ENCODE results near the gene MAML3.

Gene MAML3

DNA sequence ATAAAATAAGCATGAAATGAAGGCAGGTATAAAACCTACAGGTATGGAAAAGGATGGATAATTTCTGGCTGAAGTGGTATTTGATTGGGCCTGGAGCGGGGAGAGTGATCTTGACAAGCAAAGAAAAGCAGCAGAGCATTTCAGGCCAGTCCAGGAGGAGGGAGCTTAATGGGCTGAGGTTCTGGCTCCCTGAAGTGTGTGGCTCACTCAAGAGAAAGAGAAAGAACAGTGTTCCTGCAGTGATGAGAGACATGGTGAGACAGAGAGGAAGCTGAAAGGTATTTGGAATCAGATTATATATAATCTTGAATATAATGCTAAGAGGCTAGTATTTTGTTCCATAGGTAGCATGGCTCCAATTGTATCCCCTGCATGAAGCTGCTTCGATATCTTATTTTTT lies 334.9 kb downstream of the MAML3 start:
- no peak overlapping the region for H3K27ac ChIP-seq
- TF ChIP-seq, protein P1, sequence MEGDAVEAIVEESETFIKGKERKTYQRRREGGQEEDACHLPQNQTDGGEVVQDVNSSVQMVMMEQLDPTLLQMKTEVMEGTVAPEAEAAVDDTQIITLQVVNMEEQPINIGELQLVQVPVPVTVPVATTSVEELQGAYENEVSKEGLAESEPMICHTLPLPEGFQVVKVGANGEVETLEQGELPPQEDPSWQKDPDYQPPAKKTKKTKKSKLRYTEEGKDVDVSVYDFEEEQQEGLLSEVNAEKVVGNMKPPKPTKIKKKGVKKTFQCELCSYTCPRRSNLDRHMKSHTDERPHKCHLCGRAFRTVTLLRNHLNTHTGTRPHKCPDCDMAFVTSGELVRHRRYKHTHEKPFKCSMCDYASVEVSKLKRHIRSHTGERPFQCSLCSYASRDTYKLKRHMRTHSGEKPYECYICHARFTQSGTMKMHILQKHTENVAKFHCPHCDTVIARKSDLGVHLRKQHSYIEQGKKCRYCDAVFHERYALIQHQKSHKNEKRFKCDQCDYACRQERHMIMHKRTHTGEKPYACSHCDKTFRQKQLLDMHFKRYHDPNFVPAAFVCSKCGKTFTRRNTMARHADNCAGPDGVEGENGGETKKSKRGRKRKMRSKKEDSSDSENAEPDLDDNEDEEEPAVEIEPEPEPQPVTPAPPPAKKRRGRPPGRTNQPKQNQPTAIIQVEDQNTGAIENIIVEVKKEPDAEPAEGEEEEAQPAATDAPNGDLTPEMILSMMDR (conservative IDR thresholded peaks at IDR 0.05), result no peak

DNA sequence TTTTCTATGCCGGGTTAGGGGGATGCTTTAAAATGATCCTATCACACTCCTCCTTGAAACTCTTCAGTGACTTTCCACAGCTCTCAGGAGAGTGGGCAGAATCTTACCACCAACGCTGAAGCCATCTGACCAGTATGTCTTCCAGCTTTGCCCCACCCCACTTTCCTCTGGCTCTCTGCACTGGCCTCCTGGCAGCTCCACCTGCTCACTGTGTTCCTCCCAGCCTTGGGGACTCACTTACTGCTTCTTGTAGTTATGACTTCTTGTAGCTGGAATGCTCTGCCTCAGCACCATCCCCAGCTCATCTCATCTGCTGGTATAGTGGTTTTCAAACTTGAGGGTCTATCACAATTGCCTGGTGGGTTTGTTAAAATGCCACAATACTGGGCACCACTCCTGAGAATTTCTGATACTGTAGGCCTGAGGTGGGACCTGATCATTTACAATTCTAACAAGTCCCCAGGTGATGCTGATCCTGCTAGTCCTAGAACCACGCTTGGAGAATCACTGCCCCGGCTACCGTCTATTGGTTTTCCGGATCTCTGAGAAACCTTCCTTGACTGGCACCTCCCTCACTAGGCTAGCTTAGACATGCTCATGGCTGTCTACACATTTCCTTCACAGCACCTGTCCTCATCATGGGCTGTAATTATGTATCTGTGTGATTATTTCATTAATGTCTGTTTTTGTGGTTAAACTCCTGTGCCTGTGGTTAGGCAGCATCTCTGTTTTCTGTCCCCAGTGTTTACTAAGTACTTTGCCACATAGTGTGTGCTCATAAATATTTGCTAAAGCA lies 336.1 kb downstream of the MAML3 start:
- H3K27ac ChIP-seq, result no peak overlapping the region
- TF ChIP-seq, protein P1 (conservative IDR thresholded peaks at IDR 0.05), result no peak

DNA sequence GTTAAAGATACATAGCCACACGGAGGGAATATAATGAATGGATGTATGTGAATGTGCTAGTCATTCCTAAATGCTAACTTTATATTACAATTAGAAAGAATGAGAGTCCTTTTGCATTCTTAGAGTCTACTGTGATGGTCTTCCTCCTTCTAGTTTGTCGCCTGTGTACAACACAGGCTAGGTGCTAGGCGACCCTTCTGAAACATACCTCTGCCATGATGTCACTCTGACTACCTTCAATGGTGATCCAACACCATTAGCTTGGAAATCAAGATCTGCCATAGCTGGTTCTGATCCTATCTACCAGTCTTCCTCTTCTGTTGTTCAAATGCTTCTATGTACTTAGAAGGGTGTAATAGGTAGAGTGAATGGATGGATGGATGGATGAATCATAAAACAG lies 337.1 kb downstream of the MAML3 start:
- TF ChIP-seq, protein P1 (conservative IDR thresholded peaks at IDR 0.05), result no peak
- H3K27ac ChIP-seq, result no peak overlapping the region

DNA sequence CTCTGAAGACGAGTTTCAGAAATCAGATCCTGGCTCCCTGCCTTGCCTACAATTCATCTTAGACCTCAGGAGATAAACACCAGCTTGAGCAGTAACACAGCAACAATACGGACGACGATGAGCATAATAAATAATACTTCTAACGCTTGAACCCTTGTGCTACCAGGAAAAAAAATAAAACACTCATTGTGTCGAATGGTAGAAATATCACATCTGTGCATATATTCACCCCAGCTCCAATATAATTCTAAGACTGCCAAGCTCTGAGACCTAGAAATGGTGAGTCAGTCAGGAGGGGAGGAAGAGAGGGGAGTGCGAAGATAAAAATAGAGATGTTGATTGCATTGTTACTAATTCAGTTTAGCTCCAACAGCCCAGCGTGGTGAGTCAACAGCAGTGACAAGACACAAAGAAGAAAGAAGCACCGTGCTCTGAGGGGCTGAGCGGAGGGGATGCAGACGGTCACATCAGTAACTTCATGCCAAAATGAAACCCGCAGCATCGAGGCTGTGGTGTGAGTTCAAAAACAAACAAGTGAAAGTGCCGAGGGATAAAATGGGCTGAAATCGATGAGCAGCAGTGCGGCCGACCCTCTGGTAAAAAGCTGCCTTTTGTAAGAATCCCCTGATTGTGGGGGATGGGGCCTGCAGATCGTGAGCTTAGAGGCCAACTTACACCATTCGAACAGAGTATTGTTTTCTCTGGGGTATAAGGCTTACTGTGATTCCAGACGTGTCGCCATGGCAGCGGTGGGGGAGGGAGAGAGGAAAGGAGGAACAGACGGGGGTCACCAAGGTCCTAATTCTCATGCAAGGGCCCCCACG lies 338.0 kb downstream of the MAML3 start:
- TF ChIP-seq, protein P1 (conservative IDR thresholded peaks at IDR 0.05), result no peak
- H3K27ac ChIP-seq, result no peak overlapping the region

DNA sequence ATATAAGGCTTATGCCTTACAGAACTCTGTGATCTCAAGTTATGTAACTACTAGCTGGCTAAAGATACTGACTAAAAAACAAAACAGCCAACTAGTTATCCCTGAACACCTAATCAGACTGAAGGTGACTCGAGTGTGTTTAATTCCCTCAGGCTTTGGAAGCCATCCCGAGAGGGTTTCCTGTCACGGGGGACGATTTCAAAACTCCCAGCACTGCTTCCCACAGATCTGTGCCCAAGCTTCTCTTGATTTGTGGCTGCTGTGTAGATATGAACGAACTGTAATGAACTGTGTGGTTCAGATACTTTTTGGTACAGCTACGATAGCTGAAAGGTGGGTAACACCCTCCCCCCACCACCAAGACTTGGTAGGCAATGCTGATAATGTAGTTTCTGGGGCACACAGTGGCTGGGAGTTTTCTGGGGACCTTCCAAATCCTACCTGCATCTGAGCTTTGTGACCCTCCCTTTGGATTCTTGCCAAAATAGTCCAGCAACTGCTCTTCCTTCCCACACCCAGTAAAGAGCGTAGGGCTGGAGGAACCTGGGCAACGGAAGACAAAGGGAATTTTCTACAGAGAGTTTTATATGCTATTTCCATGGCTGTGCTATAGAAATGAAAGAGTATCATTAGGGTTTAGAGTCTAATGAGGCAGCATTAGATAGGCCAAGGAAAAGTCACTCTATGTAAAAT lies 339.5 kb downstream of the MAML3 start:
- TF ChIP-seq, protein P1 (conservative IDR thresholded peaks at IDR 0.05), result no peak
- peak overlapping the region; percentile 24; the same call in 1 of the 2 replicates for H3K27ac ChIP-seq

DNA sequence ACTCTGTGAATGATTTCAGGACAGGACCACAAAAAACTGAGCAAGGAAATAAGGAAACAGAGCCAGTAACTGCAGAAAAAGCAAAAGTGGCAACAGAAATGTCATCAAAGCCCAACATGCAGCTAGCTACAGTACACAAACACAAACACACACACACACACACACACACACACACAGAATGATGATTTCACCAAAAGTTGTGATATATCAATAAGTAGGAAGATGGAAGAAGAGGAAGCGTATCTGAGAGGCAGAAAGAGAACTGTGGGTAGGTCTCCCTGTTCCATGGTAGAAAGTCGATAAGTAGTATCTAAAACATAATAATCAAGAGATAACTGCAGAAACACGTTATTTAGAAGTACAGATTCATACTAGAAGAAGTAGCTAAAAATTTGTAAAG lies 340.1 kb downstream of the MAML3 start:
- TF ChIP-seq, protein P1 (conservative IDR thresholded peaks at IDR 0.05), result no peak
- H3K27ac ChIP-seq, result no peak overlapping the region

DNA sequence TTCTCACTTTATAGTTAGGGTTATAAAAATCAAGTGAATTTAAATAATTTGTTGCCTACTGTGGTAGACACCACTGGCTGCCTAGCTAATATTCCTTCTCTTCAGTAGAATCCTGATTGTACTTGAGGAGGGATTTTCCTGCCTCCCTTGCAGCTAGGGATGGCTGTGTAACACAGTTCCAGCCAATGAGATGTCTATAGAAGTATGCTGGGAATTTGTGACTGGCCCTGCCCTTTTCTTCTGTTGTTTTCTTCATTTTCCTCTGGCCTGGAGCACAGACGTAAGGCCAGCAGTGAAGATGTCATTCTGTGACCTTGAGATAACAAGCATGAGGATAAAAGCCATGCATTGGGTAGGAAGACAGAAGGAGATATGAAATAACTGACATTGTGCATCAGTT lies 343.3 kb downstream of the MAML3 start:
- TF ChIP-seq, protein P1 (conservative IDR thresholded peaks at IDR 0.05), result no peak
- H3K27ac ChIP-seq, result no peak overlapping the region

Measured in VCaP (cell line).